ENCODE measurements around the gene AFG3L2. TPM values are rescaled to one million over a fixed set of nuclear protein-coding genes. Genes with fewer than 3 reads are reported as not detected.

AFG3L2 gene
- total and polyA plus RNA-seq, 2 of the 13 experiments (the other 11 are each of a cell fraction or from before 2014, with no cell fraction given) = 28.6 to 86.9 TPM

- TF ChIP-seq DR1 (CRISPR knock-in tag; IDR thresholded peaks at IDR 0.05) (no peak), FOXA3 (CRISPR knock-in tag; IDR thresholded peaks at IDR 0.05) (no peak), ZNF703 (CRISPR knock-in tag; IDR thresholded peaks at IDR 0.05; ENCODE audit: borderline replicate concordance) (no peak), U2AF1 (optimal IDR thresholded peaks at IDR 0.05; ENCODE audit: low read depth, low read length) (no peak), ZC3H13 (CRISPR knock-in tag; IDR thresholded peaks at IDR 0.05) (peak; percentile 61; the same call in 1 of the 2 replicates), DBP (CRISPR knock-in tag; IDR thresholded peaks at IDR 0.05; ENCODE audit: not compliant biosample characterization) (no peak), ZNF776 (CRISPR knock-in tag; IDR thresholded peaks at IDR 0.05) (peak; percentile 51; the same call in 1 of the 2 replicates), CERS6 (CRISPR knock-in tag; IDR thresholded peaks at IDR 0.05) (no peak), LRRFIP1 (CRISPR knock-in tag; conservative IDR thresholded peaks at IDR 0.05) (no peak), PATZ1 (CRISPR knock-in tag; IDR thresholded peaks at IDR 0.05) (peak; percentile 68), MLXIP (CRISPR knock-in tag; IDR thresholded peaks at IDR 0.05; ENCODE audit: borderline replicate concordance) (peak; percentile 69; the same call in 1 of the 2 replicates), ZNF784 (CRISPR knock-in tag; IDR thresholded peaks at IDR 0.05; ENCODE audit: borderline replicate concordance) (peak; percentile 96), ZNF556 (CRISPR knock-in tag; IDR thresholded peaks at IDR 0.05; ENCODE audit: borderline replicate concordance) (no peak), MED1 (CRISPR knock-in tag; IDR thresholded peaks at IDR 0.05) (no peak; the same call in 1 of the 2 replicates), POGZ (CRISPR knock-in tag; IDR thresholded peaks at IDR 0.05) (no peak; the same call in 1 of the 2 replicates), PAF1 (CRISPR knock-in tag; IDR thresholded peaks at IDR 0.05) (no peak)
These were observed at the start of gene AFG3L2 (continued) for GRCh38 chr18:12376754-12377555.

All from HepG2 (cell line).